Inflammatory macrophage treated with lipopolysaccharide for 1 hour (primary cell): ENCODE data around the gene KLHL18.
A peak's percentile ranks its signal among the peaks of the same experiment; 100 is the strongest.
"Not testable (repeated sequence)": the region's sequence is repeated elsewhere in the genome, so short reads cannot be mapped to it uniquely, and the experiment has no call there.

Experiments used
- DNase-seq, 2 donors: peaks; one replicate each; pipeline ENCODE4 v3.0.0-alpha.2; 2020 to 2022

KLHL18 gene

DNA sequence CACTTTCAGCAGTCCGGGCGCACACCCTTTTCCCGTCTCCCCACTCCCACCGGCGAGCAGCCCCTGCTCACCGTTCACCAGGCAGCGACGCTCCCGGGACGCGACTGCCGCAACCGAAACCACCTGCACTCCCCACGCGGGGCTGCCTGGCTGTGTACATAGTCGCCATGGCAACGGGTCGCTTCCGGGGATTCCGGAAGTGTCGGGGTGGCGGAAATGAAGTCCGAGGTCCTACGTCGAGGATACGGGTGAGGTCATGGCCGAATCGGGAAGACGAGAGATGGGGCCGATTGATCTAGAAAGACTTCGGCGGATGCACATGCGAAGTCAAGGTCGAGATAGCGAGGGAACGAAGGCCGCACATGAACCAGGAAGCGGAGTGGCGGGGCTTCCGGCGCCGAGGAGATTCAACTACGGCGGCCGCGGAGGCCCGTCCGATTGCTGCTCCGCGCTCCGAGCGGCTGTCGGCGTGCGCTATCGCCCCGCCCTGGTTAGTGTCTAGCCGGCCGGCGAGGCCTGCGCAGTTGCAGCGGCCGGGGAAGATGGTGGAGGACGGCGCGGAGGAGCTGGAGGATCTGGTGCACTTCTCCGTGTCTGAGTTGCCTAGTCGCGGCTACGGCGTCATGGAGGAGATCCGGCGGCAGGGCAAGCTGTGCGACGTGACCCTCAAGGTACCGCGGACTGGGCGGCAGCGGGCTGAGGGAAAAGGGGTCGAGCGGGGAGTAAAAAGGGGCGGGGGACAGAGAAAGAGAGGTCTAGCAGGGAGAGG is at the start of gene KLHL18, which contains the start of gene KIF9:
Gene KLHL18, plus strand, starts transcription at position 521 of the 769 bp plus-strand sequence. Its CDS starts 22 bp downstream, at position 543.
Gene KIF9, minus strand, starts transcription at position 376 of the 769 bp plus-strand sequence. CDS start 5,425 bp downstream, outside the sequence.
- peak; percentile 88 to 93 for DNase-seq

- DNase-seq, result no peak
Measured at GRCh38 chr3:47238017-47238416, 44.7 kb upstream of the KLHL18 start.

- no peak for DNase-seq
Measured at GRCh38 chr3:47239929-47240328, 42.8 kb upstream of the KLHL18 start.

DNA sequence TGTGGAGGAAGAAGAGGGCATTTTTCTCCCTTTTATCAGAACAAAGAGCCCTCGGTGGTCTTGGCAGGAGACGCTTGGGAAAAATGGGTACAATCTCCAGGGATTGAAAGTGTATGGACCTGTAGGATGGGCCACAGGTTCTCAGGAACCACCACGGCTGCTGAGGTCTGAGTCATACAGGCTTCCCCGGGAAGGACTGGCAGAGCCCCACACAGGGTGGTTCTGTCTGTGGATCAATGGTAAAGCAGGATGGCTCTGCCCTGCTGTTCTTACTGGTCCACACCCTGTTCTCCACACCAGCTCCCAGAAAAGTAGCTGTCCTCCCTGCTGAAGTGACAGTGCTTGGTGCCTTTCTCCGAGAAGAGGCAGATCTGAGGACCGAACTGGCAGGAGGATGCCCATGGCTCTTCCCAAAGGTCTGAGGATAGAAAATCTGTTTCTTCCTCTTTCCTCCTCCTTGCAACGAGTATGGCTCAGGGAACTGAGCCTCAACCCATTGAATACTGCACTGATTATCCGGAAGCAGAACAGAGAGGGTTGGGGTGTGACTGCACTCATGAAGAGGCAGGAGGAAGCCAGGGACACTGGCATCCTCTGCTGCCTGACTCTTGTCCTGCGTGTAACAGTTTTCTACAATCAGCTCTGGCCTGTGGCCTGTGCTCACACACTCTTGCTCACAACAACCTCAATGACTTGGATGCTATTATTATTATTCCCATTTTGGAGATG is 39.2 kb upstream of the KLHL18 start:
- peak in 1 of 2 donors; percentile 4 for DNase-seq

DNA sequence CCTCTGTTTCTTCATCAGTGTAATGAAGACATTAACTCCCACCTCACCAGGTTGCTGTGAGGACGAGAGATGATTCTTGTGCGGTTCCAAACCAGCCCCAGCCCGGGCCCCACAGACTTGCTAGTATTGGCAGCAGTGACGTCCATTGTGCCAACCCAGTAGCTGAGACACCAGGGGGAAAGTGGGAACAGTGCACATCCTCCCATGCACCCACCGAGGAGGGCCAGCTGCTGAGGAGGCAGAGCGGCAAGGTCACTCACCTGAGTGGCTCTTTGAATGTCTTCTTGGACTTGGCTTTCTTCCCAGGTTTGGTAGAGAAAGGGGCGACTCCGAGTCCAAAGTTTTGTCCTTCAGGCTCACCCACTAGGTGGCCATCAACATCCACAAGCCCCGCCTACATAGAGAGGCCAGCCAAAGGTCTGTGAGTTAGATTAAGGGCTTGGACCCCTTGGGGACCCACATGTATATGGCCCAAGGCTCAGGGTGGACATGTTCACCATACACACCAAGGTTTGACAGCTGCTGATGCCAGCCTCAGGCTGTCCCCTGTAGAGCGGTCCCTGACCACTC is 38.1 kb upstream of the KLHL18 start:
- DNase-seq, result no peak

GRCh38 chr3:47245271-47245670 is 37.5 kb upstream of the KLHL18 start:
- no peak for DNase-seq

DNA sequence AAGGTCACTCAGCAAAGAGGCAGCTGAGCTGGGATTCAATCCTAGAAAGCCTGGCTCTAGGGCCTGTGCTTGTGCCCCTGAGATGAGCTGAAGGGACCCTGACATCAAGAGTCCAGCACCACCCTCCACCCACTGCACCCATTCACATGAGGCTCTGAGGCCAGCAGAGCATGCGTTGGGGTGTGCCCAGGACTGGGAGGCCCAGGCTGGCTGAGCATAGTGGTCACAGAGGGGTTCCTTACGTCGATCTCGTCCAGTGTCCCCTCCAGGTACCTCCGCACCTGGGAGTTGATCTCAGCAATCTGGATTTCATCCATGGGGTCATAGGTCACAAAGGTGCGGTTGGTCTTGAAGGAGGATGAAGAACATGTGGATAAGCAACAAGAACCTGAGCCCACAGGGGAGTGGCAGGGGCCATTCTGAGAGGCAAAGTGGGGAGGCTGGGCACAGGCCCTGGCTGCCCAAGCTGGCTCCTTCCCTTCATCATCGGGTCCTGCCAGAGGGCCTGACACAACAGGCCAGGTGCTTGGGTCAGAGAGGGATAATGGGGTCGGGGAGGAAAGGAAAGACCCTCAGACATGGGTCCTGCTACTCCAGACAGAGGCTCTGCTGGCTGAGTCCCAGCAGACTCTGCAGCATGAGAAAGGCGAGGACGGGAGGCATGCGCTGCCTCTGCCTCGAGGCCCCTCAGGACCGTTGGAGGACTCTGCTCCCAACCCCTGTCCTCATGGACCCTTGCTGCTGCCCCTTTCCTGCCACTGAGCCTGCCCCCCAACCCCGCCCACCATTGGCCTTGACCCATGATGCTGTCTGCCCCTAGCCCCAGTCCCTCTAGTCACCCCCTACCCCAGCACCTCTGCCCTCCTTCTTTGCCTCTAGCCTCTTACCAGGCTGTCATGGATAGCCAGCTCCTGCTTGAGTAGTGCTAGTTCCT is 35.3 kb upstream of the KLHL18 start:
- no peak for DNase-seq

GRCh38 chr3:47250309-47251060 is 32.3 kb upstream of the KLHL18 start:
- peak; percentile 52 to 76 for DNase-seq

GRCh38 chr3:47251085-47251484 is 31.7 kb upstream of the KLHL18 start:
- not testable (repeated sequence) for DNase-seq

GRCh38 chr3:47251689-47252088 is 31.1 kb upstream of the KLHL18 start:
- no peak for DNase-seq

DNA sequence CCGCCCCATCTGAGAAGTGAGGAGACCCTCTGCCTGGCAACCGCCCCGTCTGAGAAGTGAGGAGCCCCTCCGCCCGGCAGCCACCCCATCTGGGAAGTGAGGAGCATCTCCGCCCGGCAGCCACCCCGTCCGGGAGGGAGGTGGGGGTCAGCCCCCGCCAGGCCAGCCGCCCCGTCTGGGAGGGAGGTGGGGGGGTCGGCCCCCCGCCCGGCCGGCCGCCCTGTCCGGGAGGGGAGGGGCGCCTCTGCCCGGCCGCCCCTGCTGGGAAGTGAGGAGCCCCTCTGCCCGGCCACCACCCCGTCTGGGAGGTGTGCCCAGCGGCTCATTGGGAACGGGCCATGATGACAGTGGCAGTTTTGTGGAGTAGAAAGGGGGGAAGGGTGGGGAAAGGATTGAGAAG is 26.4 kb upstream of the KLHL18 start:
- DNase-seq, result not testable (repeated sequence)

- DNase-seq, result no peak
Measured at GRCh38 chr3:47259114-47259513, 23.6 kb upstream of the KLHL18 start.

DNA sequence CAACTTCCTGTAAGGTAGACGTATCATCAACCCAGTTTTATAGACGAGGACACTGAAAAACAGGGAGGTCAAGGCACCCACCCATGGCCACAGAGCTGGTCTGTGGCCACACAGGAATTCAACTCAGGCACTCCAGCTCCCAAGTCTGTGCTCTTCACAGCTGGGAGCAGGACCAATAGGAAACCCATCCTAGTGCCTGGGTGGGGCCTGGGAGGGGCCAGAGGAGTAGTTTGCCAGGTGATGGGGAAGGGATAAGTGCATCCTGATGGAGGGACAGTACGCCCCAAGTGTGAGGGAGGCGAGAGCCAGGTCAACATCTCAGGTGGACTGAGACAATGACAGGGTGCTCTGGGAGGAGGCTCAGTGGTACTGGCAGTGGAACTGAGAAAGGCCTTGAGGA is 22.1 kb upstream of the KLHL18 start:
- no peak for DNase-seq

DNA sequence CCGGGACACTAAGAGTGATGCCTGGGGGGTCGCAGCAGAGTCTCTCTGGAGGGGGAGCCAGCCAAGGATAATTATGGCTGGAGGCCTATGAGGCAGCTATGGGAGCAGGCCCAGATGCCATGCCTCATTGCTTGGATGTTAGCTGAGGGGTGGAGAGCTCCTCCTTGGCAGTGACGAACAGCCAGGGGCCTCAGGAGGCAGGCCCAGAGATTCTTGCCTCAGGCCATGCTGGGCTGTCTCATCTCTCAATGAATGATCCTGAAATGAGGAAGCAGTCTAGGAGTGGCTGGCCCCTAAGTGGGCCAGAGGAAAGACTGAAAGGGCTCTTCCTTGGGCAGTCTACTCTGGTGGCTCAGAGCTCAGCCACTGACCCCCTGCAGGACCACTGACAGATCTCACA is 21.4 kb upstream of the KLHL18 start:
- DNase-seq, result no peak

- no peak for DNase-seq
Measured at GRCh38 chr3:47265008-47265407, 17.7 kb upstream of the KLHL18 start.

DNA sequence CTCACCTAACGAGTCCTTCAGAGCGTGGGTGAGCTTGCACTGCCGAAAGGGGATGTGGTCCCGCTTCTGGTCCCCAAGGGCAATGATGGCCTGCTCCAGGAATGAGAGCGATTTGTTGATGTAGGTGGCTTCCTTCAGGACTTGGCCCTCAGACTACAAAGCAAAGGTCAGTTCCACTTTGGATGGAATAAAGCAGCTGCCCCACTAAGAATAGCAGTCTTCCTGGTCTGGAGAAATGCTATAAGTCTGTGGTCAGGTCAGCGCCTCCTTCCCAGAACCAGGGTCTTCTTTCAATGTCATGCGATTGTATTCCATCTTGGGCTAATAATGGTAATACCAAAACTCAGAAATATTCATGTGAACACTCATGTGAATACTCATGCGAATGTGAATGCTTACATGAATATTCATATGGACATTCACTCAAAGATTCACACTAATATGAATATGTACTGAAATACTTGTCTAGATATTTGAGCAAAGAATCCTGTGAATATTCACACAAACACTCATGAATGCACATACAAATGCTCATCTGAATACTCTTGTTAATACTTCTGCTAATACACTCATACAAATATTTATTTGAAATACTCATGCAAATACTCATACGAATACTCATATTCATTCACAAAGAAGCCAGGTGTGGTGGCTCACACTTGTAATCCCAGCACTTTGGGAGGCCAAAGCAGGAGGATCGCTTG is 16.9 kb upstream of the KLHL18 start:
- no peak for DNase-seq

DNA sequence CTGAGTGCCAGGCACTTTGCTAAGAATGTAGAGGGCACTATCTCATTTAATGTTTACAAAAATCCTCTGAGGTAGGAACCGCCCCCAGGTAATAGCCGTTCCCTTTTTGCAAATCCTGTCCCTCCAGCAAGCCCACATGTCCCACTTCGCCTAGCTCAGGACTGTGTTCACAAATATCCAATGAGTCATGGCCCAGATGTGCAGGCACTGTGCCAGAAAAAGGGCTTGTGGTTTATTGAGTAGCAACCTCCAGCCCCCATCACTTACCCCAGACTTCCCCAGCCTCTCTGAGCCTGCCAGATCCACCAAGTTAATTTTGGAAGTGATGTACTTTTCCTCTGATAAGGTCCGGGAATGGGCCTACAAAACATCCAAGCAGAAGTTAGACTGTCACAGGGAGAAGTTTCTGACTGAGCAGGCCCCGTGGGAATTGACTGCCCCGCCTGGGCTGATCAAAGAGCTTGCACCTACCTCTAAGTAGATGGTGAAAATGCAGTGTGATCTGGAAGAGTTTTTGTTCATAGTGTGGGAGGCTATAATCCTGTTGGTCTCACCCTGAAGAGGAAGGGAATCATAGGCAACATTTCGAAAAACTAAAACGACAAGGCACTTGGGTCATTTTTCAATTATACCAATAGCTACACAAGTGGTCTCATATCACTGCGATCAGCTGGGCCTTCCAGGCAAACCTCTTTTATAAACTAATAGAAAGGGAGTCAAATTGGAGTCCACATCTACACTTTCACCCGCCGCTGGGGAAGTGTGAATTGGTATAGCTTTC is 15.8 kb upstream of the KLHL18 start:
- DNase-seq, result peak; percentile 64 to 73

DNA sequence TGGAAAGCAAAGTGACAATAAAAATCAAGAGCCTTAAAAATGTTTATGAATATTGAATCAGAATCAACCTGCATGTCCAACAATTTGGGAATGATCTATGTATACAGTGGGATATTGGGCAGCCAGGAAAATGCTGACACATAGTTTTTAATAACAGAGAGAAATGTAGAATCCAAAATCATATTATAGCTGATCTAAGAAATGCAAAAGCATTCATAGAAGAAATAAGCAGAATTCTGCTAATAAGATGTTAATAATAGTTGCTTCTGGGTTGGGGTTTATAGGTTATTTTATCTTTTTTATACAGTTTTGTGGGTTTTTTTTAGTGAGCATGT is 15.3 kb upstream of the KLHL18 start:
- no peak for DNase-seq

- peak in 1 of 2 donors; percentile 23 for DNase-seq
Measured at GRCh38 chr3:47270526-47270925, 12.2 kb upstream of the KLHL18 start.

DNA sequence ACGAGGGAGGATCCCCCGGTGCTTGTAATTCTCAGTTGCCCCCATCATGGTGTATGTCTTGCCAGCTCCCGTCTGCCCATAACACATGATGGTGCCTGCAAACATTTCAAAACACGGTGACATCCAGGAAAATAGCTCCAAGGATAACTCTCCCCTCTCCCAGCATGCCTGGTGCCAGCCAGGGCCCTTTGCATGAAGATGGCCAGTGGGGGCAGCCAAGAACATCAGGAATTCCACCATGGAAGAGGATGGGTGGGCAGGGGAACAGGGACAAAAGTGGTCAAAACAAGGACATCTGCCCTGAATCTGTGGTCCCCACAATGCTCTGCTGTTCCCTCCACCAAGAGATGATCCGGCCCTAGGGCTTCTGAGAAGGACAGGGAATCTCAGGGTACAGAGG is 9.2 kb upstream of the KLHL18 start:
- no peak for DNase-seq

DNA sequence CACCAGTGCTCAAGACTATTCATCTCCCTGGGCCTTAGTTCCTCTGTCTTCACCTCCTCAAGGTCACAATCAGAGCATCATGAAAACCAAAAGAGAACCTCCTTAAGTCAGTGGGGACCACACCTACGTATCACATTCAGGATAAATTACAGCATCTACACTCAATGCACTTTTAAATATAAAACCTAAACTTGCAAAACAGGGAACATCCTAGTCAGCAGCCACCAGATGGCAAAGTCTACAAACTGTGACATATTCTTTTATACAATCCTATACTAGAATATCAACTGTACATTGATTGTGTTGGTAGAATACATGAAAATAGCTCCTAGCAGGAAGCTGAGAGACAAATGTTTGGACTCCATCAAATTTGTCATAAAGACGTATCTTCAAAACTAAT is 8.1 kb upstream of the KLHL18 start:
- no peak for DNase-seq
